T-helper 1 cell treated with Interleukin-12 subunit alpha and Interleukin-12 subunit beta and Interleukin-4 antibody, amounts not matched to agents 30 ng/mL and 1 ng/mL, for 36 hours (primary cell): ENCODE data around the gene PNPLA8. TPM values are rescaled to one million over a fixed set of nuclear protein-coding genes. Genes with fewer than 3 reads are reported as not detected.
"Not testable (repeated sequence)": the region's sequence is repeated elsewhere in the genome, so short reads cannot be mapped to it uniquely, and the experiment has no call there.

Experiments
- intact Hi-C: fragments of 100-400 bp; cut with micrococcal nuclease; formaldehyde crosslinking; loops from one replicate; pipeline ENCODE4 v1.15.1; 2024
- total RNA-seq: library from RNA; stranded (reverse); gene quantifications from 2 replicates; pipeline ENCODE4 v1.2.3, GENCODE V29; 2022

Gene PNPLA8
- total RNA-seq, 1 donor from 2014 or later, result 18.9 TPM

- intact Hi-C loops, result no loop called here
These were observed 46.2 kb downstream of the PNPLA8 start for GRCh38 chr7:108479751-108480150.

- intact Hi-C loops, result no loop called here
These were observed 46.8 kb downstream of the PNPLA8 start for GRCh38 chr7:108479118-108479517.

GRCh38 chr7:108468246-108468645, 57.7 kb downstream of the PNPLA8 start:
- intact Hi-C loops, result no loop called here

GRCh38 chr7:108467391-108467790, 58.5 kb downstream of the PNPLA8 start:
- intact Hi-C loops, result no loop called here

DNA sequence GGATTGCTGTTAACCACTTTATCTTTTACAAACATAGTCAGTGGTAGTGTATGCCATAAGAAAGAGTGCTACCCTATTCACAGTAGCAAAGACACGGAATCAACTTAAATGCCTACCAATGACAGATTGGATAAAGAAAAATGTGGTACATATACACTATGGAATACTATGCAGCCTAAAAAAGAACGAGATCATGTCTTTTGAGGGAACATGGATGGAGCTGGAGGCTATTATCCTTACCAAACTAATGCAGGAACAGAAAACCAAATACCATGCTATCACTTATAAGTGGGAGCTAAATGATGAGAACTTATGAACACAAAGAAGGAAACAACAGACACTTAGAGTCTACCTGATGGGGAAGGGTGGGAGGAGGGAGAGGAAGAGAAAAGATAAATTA, 59.6 kb downstream of the PNPLA8 start:
- intact Hi-C loops, result not testable (repeated sequence)

DNA sequence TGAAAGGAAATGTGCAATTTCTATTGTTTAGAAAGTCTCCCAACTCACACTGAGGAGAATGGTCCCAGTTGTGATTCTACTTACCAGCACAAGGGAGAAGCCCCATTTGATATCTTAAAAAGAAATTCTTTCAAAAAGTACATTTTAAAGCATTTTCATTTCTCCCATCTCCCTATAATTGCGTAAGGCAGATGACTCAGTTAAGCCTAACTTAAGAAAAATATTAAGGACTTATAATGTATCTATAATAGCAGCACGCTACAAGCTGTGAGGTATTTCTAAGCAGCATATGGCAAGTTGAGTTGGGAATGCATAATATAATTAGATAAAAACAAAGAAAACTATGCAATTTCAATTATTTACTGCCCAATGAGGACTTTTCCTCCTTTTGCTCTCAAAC, 61.2 kb downstream of the PNPLA8 start:
- intact Hi-C loops, result no loop called here

DNA sequence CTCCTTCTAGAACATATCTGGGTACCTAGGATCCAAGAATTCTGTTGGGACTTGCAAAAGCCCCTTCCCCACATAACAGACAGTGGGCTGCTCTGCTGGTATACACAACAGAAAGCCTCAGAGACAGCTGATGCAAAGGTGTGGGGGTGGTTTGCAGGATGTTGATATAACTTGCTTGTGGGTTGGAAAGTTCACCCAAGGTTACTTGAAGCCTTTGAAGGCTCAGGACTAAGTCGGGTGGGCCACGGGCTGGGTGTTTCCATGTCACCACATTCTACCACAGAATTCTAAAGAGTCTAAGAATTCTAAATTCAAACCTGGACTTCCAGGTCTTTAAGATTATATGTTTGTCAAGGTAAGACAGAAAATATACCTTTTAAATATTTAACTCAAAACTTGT, 62.3 kb downstream of the PNPLA8 start:
- intact Hi-C loops, result no loop called here

DNA sequence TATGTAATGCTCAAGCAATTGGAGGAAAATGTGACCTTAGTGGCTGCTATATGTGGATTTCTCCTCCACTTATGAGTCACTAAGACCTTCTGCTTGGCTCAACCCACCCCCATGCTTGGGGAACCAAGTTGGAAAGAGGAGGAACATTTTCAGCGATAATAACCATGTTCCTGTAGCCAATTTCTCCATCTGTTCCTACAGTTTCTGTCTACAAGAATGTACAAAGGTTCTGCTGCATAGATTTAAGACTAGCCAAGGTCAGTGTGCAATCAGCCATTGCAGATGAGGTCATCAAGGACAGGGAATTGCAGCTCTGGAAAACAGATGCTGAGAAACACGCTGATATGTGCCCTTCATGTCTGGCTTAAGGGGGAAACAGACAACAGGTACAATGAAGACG, 64.1 kb downstream of the PNPLA8 start:
- intact Hi-C loops, result no loop called here

- intact Hi-C loops, result loop anchor here (1.0 kb wide), 1 partner anchor 280 kb away; no protein-coding TSS in a partner anchor
These were observed 65.0 kb downstream of the PNPLA8 start for GRCh38 chr7:108460964-108461363.

- intact Hi-C loops, result loop anchor here (1.0 to 5.0 kb wide), 2 partner anchors 107 to 279 kb away; partner anchors contain the start of genes DNAJB9 and THAP5
These were observed 65.9 kb downstream of the PNPLA8 start for GRCh38 chr7:108459922-108460551.

- intact Hi-C loops, result loop anchor here (5.0 kb wide), 1 partner anchor 109 kb away; the partner anchor contains the start of genes DNAJB9 and THAP5
These were observed 68.1 kb downstream of the PNPLA8 start for GRCh38 chr7:108457871-108458270.

DNA sequence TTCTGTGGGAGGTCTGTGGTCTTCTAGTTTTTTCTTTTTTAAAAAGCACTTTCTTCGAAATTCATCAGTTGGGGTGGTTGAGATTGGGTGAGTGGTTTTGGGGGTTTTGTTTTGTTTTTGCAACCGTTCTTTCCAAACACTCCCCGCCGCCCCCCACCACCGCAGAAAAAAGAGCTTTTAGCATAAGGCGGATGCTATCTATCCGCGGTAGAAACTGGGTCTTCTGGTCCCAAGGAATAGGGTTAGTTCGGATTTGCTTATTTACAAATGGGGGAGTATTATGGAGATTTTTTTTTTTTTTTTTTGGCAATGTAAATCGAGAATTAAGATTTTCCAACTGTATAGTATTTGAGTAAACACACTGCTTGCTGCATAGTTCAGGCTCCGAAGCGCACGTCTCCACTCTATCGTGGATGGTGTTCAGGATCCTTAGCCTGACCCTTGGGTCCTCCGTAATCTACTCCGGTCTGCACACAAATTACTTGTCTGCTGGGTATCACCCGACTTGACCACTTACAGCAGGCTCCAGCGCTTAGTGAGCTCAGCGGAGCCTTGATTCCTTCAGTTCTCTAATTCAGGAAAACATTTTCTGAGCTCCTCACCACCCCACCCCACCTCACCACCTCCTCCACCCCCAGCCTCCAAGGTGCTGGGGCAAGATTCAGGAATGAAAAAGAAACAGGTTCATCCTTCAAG, 68.9 kb downstream of the PNPLA8 start:
- intact Hi-C loops, result loop anchor here (5.0 kb wide), 1 partner anchor 110 kb away; the partner anchor contains the start of genes DNAJB9 and THAP5

GRCh38 chr7:108455998-108456677, 69.8 kb downstream of the PNPLA8 start, which contains the start of gene NRCAM:
TSS of gene NRCAM (minus strand) at chr7:108456436. CDS start at chr7:108240064, 216,372 bp downstream.
- intact Hi-C loops, result loop anchor here (5.0 kb wide), 1 partner anchor 111 kb away; the partner anchor contains the start of genes DNAJB9 and THAP5

DNA sequence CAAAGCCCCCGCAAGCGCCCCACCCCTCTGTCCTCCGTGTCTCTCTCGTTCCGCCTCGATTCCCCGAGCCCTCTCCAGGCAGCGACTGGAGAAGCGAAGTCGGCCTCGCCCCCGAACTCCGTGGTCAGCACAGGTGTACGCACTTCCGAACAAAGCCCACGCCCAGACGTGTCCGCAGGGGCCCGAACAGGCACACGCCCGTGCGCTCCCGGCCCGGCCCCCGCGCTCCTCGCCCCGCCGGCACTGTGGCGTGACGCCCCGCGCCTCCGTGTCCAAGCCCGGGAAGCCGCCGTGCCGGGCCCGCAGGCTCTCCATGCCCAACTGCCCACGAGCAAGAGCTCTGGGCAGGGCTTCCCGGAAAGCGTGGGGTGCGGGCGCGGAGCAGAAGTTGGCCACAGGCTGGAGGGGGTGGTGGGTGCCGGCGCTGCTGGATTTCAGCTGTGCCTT, 70.4 kb downstream of the PNPLA8 start:
- intact Hi-C loops, result loop anchor here (5.0 kb wide), 1 partner anchor 112 kb away; the partner anchor contains the start of genes DNAJB9 and THAP5

- intact Hi-C loops, result loop anchor here (5.0 kb wide), 1 partner anchor 112 kb away; the partner anchor contains the start of genes DNAJB9 and THAP5
These were observed 71.0 kb downstream of the PNPLA8 start for GRCh38 chr7:108454674-108455550.

- intact Hi-C loops, result no loop called here
These were observed 71.6 kb downstream of the PNPLA8 start for GRCh38 chr7:108454317-108454673.

DNA sequence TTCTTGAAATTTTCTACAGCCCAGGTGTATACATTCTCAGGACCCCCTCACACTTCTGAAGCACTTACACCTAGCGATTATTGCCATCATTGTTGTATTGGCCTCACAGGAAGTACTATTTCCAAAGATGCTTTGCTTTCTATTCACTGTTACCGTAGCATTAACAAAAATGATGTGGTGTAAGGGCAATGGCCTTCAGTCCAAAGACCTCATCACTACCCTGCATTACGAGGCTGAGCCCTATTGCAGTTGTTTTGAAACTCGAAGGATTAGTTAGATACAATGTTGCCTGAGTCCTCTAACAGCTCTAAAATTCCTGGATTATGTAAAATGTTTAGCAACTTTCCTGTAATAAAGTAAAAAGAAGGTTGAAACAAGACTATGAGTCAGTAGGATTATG, 72.6 kb downstream of the PNPLA8 start:
- intact Hi-C loops, result no loop called here

DNA sequence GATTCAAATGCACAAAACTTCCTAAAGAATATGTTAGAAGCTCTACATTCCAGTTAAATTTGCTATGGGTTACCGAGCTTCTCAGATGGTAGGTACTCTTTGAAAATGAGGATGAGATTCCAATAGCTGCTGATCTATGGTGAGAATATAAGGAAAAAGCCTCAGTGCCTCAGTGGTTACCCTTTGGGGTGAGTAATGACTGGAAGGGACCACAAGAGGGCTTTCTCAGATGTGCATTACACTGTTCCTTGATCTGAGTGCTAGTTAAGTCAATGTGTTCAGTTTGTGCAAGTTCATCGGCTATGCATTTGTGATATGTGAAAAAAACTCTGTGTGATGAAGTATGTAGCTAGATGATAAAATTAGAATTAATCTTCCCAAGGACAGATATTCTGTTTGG, 73.2 kb downstream of the PNPLA8 start:
- intact Hi-C loops, result loop anchor here (1.0 kb wide), 1 partner anchor 45 kb away; no protein-coding TSS in a partner anchor

DNA sequence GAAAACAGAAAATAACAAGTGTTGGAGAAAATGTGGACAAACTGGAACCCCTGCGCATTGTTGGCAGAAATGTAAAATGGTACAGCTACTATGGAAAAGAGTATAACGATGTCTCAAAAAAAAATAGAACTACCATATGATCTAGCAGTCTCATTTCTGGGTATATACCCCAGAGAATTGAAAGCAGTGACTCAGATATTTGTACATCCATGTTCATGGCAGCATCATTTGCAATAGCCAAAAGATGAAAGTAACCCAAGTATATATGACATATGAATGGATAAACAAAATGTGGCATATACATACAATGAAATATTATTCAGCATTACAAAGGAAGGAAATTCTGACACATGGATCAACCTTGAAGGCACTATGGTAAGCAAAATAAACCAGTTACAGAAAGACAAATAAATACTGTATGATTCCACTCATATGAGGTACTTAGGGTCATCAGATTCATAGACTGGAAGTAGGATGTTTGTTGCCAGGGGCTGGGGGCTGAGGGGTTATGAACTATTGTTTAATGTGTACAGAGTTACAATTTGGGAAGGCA, 74.6 kb downstream of the PNPLA8 start:
- intact Hi-C loops, result no loop called here

DNA sequence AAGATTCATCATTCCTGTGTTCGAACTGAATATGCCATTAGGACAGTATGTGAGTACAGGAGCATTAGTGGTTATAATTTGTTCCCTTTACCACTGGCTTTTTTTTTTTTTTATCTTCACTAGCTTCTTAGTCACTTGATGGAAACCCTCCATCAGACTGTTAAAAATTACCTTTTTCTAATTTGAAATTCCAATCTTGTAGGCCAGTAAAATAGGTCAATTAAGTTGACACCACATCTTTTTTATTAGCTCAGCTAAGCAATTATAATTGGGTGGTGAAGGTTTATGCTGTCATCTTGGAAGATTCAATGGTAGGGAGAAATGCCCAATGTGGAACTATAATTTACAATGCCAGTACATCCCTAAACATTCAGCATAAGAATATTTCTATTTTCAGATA, 75.8 kb downstream of the PNPLA8 start:
- intact Hi-C loops, result no loop called here
